Kidney glomerular epithelial cell (primary cell): ENCODE data around the gene CREB1.
A peak's percentile ranks its signal among the peaks of the same experiment; 100 is the strongest.

Experiments used
- DNase-seq: peaks from one replicate; lab custom pipeline; 2025; lab: John Stamatoyannopoulos, UW

CREB1 gene

DNA sequence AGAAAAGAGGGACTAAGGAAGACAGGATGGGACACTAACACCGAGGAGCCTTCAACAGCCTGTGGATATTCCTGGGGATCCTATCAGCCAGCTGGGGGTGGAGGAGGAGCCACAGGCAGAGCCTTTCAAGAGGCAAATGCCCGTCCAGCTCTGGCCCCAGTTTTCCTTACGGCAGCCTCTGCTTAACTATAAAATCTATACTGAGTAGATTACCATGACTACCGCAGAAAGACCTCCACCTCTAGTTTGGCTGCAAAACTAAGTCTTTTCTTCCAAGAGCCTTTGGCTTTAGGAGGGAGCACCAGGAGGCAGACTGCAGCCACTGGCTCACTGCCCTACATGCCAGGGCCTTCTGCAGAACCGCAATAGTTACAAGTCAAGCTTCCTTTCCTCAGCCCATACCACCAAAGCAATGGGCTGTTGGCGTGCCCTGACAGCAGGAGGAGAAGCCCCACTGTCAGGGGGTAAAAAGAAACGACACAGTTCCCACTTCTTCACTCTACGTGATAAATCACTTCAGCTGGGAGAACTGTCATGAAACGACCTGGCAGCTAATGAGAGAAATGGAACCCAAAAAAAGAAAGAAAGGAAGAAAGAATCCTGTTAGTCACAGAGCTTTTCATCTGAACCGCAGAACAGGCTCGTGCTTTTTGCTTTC, 25.1 kb upstream of the CREB1 start:
- DNase-seq, result peak; percentile 34

DNA sequence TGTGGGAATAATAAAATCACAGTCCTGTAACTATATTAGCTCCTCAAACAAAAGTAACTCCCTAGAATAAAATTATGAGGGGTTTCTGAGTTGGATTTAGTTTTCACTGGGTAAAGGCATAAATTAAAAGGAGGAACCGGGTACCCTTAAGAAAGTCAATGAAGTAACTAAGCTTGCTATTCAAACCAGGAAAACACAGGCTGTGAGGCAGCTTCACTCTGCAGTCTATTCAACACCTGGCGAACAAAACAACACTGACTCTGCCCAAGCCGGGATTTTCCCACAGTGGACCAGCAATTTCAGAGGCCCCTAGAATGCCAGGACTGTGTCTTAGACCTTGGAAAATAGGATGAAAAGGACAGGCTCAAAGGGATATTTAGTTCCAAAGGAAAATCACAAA, 24.6 kb upstream of the CREB1 start:
- no peak for DNase-seq

DNA sequence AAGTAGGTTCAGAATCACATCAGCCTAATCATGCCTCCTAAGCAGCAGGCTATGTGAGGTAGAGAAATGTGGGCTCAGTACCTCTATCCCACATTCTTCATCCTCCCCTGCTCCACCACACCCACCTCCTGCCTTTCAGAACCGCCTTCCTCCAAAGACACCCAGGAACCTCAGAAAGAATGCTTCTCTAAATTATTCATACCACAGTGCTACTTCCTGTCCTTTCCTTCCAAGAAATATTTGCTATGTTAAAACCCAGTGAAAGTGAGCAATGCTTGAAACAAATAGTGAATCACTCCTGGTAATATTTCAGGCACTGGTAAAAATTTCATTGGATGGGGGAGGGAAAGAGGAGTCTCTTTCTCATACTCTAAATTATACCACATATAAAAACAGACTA, 24.0 kb upstream of the CREB1 start:
- peak; percentile 98 for DNase-seq

DNA sequence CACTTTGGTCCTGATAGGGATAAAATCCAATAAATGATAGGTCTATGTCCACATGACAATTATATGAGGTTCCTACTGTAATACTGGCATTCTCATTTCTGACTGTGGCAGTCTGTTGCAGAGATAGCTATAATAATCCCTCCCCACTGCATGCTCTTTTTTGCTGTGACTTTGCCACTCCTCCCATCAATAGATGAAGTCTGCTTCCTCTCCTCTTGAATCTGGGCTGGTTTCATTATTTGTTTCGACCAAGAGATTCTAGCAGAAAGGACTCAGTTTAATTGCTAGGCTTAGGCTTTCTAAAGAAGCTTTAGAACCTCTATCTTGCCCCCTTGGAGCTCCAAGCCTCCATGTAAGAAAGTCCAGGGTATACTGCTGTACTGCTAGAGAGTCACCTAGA, 23.3 kb upstream of the CREB1 start:
- DNase-seq, result no peak

DNA sequence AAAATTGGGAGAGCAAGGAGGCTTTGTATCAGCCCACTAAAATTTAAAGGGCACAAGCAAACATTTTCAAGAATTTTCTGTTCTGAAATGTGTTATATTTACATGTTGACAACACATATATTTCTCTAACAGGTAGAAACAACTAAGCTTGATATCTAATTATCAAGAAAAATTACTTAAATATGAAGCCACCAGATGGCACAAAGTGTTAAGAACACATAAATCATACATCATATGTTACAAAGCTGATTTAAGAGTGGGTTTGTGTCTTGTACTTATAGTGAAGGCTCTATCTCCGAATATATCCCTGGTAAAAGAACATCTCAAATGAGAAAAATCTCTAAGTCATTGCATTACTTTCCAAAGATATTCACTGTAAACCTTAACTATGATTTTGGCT, 19.6 kb upstream of the CREB1 start:
- no peak for DNase-seq

DNA sequence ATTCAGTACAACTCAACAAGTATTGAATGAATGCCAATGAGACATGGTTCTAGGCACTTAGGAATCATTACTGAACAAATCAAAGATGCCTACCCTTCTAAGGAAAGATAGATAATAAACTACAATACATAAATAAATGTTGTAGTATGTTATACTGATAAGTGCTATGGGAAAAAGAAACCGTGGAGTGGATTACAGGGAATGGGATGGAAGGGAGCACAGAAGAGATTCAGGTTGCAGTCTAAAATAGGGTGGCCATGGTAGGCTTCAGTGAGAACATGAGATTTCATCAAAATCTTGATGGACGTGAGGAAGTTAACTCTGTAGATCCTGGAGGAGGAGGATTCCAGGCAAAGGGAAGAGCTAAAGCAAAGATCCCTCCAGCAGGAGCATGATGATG, 17.9 kb upstream of the CREB1 start:
- no peak for DNase-seq

DNA sequence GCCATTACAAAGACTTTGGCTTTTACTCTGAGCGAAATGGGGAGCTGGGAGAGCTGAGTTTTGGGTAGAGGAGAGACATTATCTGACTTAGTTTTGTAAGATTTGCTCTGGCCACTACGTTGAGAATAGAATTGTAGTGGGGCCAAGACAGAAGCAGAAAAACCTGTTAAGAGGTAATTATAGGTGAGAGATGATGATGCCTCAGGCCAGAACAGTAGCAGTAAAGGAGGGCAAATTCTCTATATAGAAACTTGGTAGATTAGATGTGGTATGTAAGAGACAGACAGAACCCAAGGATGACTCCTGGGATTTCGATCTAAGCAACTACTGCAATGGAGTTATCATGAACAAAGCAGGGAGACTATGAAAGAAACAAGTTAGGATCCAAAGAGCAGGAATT, 17.4 kb upstream of the CREB1 start:
- DNase-seq, result no peak

DNA sequence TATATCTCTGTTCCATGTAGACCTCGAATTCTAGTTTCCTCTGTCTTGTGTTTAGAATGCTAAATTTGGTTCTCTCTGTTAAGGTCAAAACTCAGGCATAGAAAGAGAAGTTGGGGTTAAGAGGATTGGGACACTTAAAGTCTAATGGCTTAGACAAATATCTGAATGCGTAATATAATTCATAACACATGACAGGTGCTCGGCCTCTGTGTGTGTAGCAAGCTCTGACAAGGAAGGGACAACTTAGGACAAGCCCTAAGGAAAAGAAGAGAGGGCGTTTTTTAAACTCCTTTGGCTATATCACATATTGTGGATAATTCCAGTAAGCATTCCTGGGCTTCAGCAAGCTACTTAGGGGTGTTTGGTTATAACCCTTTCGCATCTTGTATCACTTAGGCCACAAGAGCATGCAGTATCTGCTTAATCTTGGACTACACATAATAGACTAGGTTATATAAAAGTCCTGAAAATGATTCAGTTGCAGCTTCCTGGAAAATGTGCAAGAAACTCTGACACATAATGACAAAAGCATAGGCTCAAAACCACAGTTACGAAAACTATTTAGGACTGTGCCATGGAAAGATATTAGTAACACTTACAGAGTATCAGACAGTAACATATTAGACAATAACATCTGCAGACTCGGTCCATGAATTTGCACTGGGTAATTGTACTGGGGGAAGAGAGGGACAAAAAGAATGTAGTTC, 16.1 kb upstream of the CREB1 start:
- DNase-seq, result peak; percentile 92

DNA sequence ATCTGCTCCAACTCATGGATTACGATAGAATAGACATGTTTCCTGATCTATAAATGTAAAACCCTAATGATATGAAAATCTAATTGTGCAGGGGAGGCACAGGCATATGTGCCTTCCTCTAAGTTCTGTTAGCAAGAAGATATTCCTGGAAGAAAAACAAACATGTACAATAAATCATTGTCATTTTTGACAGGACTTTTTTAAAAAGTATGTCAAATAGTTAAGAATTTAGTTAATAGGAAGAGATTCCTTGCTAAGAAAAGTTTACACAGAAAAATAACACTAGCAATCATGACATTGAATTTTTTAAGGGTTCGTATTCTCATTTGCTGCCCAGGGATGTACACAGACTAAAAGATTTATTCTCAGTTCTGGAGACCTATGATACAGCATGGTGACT, 15.3 kb upstream of the CREB1 start:
- no peak for DNase-seq

DNA sequence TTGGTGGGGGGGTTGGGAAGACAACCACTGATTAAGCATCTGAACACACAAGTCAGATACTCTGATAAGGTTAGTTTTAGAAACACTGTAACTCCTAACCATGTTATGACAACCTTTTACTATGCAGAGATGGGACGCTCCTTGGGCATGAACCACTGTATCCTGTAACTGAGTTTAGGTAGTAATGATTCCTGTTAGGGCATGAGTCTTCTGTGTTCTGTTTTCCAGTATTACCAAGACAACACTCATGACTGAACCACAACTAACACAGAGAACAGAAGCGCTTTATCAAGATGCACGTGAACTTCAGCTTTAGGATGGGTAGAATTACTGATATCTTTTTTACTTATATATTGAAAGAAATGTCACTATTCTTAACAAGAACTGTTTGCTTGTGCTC, 14.1 kb upstream of the CREB1 start:
- no peak for DNase-seq

DNA sequence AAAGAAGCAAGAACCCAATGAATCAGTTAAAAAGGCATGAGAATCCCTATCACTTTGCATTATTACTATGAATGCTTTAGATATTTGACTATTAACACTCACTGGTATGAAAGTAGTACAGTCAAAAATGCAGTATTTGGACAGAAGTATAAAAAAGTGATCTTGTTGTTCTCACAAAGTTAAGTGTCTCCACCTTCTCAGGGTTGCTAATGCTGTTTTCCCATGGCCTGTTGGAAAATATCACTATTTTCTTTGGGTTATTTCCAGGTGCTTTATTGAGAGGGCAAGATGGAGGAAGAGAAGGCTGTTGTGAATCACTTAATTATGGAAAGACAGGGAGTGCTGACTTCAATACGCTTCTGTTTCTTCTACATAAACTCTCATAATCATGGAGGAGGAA, 13.6 kb upstream of the CREB1 start:
- no peak for DNase-seq

DNA sequence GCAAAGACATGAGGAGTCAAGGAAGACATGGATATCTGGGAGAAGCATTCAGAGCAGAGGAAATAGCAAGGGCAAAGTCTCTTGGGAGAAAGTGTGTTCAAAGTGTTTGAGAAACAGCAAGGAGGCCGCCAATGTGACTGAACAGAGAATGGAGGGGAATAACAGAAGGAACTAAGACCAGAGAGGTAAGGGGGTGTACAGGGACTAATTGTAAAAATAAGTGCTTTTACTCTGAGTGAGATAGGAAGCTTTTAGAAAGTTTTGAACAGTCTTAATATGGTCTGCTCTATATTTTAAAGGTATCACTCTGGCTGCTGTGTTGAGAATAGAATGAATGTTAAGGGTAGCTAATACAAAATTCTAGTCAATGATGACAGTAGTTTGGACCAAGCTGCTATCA, 6.8 kb upstream of the CREB1 start:
- no peak for DNase-seq

DNA sequence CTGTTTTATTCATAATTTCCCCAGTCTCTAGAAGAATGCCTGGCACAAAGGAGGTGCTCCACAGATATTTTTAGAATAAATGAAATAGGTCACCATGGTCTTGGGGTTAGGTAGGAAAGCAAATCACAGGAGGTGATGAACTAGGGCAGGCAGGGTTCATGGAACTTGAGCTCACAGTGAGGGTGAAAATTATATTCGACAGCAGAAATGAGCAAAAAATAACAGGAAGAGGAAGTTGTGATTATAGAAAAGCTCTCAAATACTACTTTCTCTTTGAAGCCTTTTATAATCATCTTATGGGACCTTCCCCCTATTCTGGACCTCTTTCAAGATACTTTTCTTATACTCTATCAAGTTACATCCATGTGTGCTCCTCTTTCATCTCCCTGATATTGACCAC, 4.5 kb upstream of the CREB1 start:
- DNase-seq, result no peak

DNA sequence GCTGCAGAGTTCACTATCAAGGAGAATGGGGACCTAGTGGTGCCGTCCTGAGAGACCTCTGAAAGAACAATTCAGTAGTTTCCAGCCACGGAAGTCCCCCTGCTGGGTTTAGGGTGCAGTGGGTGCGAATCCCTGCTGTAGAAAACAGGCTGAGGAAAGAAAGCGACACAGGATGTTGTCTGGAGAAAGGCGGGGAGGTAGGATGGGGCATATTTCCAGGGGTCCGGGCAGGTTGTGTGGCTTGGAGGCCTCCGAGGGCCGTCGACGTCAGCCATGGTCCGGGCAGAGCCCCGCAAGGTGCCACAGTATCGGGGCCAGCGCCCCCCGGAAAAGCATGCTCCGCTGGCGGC, 807 bp upstream of the CREB1 start:
- no peak for DNase-seq

DNA sequence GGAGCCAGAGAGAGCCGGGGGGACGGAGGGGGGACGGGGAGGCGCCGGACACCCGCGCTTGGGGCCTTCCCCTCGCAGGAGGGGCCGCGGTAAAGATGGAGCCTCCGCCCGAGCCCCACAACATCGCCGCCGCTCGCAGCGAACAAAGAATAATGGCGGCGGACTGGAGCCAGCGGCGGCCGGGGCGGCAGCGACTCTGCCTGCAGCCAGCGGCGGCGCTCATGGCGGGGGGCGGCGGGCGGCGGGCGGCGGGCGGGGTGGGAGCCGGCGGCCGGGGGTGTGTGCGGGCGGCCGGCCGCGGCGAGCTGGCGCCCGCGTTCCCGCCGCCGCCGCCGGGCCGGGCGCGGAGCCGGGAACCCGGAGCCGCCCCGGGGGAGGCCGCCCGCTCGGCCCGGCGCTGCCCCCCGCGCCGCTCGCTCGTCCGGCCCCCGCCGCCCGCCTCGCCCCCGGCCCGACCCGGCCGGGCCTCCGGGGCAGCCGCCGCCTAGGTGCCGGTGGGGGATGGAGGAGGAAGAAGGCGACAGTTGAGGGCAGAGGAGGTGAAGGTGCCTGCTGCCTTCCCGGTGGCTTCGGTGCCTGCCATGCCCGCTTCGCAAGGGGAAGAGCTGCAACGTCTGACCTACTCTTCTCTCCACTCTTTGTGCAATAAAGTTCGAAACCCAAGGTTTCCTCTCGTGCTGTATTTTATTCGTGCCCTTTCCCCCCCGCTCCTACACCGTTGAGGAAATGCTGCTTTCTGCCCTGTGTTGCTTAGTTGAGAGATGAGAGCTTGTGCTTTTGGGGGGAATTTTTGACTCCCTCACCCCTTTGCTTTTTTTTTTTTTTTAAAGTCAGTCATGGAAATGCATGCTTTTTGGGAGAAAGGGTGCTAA, 634 bp downstream of the CREB1 start:
- DNase-seq, result peak; percentile 17

DNA sequence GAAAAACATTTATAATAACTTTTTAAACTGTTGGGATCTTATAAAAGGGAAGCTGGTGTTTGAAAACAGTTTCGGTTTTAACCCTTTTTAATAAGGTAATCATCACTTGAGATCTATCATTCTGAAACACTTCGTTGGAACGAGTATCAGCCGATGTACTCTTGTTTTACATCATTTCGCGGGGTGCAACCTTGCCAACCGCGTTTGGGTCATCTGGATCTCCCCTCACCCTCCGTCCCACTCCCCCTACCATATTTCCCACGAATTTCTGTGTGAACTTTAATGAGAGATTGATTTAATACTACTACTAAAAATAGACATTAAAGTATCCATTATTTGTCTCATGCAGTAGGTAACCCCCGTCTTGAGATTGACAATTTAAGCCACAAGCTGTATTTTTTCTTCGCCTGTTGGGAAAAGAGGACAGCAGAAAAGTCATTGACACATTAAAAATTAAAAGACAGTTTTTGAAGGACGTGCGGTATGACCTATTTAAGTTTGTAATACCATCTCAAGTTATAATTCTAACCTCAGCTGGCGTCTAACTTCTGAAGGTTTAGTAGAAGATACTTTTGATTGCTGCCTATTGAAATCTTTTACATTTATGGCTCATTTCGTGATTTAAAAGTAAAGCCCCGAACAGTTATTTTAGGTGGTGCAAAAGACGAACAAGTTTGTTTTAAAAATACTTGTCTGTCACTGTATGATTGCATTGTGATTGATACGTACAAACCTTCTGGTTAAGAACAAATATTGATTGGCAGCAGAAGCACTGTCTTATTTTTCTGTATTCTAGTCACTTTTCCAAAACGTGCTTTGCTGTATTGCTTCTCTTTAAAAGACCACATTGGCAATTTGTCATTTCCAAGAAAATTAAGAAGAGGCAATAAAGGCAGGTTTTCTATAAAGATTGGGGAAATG, 1.5 kb downstream of the CREB1 start:
- DNase-seq, result no peak

DNA sequence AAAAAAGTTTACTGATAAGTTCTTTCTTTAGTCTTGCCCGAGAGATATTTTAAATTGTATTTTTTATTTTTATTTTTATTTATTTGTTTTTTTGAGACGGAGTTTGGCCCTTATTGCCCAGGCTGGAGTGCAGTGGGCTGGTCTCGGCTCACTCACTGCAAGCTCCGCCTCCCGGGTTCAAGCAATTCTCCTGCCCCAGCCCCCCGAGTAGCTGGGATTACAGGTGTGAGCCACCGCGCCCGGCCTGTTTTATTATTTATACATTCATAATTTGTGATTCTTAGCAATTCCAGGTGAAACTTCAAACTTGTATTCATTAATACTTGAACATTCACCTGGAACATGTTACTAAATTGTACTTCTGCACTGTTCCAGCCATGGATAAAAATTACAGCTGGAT, 2.9 kb downstream of the CREB1 start:
- no peak for DNase-seq

DNA sequence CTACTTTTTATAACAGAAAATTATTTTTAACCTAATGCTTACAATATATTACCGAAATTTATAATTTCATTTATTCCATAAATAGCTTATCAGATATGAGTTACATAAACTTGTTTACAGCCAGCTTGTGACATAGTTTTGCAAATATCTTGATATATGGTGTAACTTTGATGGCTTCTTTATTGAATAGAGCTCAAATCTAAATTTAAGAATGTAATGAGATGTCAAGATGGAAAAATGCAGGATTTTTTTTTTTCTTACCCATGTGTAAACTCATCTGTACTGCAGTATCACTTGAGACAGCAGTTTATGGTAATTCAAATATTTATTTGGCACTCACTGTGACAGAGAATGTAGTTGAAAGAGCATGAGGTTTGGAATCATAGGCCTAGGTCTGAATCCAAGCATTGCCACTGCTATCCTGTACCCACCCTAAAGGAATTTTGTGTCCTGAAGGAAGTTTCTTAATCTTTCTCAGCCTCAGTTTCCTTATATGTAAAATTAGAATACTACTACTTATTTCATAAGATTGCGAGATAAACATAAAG, 3.8 kb downstream of the CREB1 start:
- no peak for DNase-seq

DNA sequence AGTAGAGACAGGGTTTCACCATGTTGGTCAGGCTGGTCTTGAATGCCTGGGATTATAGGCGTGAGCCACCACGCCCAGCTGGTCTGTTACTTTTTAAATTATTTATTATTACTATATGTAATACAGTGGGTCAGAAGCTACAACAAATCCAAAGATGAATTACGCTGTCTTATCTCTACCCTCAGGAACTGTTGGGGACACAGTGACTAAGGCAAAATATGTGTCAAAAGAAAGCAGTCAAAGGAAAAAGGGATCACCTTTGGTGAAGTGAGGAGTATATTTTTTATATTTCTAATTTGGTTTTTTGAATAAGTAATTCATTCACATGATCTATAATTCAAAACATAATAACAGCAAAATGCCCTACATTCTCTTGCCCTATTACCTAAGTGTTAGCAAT, 4.7 kb downstream of the CREB1 start:
- DNase-seq, result no peak

DNA sequence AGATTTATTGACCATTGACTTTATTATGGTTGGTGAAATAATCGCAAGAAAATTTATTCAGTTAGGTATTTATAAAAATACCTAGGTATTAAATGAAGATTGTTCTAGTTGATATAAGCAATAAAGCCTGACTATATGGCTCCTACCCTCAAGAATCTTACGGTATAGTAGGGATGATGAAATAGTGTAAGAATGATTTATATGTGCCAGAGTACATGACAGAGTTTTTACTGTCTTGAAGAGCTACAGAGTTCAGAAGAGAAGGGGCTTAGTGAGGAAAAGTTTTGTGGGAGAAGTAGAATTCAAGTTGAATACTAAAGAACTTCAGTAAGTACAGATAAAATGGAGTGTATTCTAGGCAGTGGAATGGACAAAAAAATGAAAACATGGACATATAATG, 9.7 kb downstream of the CREB1 start:
- DNase-seq, result no peak

DNA sequence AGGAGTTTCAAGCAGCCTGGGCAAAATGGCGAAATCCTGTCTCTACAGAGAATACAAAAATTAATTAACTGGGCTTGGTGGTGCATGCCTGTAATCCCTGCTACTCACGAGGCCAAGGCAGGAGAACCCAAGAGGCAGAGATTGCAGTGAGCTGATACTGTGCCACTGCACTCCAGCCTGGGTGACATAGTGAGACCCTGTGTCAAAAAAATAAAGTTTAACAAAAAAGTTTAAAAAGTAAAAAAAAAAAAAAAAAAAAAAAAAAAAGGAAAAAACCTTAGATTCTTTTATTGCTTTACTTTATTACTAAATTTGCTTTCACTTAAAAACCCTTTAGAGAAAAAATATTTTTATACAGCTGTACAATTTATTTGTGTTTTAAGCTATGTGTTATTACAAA, 10.7 kb downstream of the CREB1 start:
- DNase-seq, result no peak

DNA sequence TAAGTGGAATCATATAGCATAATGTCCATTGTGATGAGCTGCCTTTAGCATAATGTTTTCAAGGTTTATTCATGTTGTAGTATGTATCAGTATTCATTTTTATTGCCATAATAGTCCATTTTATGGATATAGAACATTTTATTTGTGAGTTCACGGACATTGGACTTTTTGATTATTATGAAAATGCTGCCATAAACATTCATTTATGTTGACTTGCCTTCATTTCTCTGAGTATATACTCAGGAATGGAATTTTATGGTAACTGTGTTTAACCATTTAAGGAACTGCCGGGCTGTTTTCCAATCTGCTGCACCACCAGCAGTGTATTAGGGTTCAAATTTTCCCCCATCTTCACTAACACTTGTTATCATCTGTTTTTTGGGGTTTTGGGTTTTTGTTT, 12.2 kb downstream of the CREB1 start:
- no peak for DNase-seq
